HFF-Myc (cell line): ENCODE data around the gene MYCBPAP.

Experiments
- DNase-seq: peaks from one replicate; pipeline ENCODE4 v3.0.0-alpha.2; 2011; ENCODE audit warnings: low read depth; ENCODE audit errors: extremely low read depth
- H3K4me3 ChIP-seq: replicated peaks from 2 replicates; pipeline ENCODE4 v1.5.1; 2011; ENCODE audit warnings: low read depth, mild to moderate bottlenecking, control low read depth, low read length
- TF ChIP-seq, protein P1 (sequence below): IDR thresholded peaks from 2 replicates; pipeline ENCODE4 v1.5.1; 2012; ENCODE audit warnings: mild to moderate bottlenecking, low read depth, low read length, control low read depth; ENCODE audit errors: missing control alignments

Gene MYCBPAP

GRCh38 chr17:50534979-50535326 lies 26.7 kb downstream of the MYCBPAP start:
- no peak overlapping the region for H3K4me3 ChIP-seq
- TF ChIP-seq, protein P1, sequence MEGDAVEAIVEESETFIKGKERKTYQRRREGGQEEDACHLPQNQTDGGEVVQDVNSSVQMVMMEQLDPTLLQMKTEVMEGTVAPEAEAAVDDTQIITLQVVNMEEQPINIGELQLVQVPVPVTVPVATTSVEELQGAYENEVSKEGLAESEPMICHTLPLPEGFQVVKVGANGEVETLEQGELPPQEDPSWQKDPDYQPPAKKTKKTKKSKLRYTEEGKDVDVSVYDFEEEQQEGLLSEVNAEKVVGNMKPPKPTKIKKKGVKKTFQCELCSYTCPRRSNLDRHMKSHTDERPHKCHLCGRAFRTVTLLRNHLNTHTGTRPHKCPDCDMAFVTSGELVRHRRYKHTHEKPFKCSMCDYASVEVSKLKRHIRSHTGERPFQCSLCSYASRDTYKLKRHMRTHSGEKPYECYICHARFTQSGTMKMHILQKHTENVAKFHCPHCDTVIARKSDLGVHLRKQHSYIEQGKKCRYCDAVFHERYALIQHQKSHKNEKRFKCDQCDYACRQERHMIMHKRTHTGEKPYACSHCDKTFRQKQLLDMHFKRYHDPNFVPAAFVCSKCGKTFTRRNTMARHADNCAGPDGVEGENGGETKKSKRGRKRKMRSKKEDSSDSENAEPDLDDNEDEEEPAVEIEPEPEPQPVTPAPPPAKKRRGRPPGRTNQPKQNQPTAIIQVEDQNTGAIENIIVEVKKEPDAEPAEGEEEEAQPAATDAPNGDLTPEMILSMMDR = no peak
- no peak for DNase-seq

GRCh38 chr17:50535407-50535806 lies 27.2 kb downstream of the MYCBPAP start:
- DNase-seq = no peak
- H3K4me3 ChIP-seq = no peak overlapping the region
- TF ChIP-seq, protein P1 = no peak

DNA sequence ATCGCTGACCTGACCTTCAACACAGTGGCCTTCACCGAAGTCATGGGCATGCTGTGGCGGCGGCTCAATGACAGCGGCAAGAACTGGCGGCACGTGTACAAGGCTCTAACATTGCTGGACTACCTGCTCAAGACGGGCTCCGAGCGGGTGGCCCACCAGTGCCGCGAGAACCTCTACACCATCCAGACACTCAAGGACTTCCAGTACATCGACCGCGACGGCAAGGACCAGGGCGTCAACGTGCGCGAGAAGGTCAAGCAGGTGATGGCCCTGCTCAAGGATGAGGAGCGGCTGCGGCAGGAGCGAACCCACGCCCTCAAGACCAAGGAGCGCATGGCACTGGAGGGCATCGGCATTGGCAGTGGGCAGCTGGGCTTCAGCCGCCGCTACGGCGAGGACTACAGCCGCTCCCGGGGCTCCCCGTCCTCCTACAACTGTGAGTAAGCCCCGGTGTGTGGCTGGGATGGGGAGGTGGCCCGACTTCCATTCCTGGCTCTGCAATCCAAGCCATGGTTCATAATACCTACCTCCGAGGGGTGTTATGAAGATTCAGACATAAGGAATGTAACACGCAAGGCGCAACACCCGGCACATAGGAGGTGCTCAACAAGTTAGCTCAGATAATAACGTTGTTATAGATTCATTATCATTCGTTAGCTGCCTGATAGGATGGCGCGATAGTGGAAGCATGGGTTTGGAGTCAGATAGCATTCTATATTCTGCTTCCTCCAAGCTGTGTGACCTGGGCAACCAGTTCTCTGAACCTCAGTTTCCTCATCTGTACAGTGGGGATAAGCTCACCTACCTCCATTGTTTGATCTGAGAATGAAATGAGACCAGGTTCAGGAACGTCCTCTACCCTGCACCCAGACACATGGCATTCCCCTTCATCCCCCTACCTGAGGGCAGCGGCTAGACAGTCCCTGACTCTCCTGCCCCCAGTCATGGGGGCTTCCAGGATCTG lies 28.7 kb downstream of the MYCBPAP start:
- TF ChIP-seq, protein P1 = no peak
- no peak overlapping the region for H3K4me3 ChIP-seq
- no peak for DNase-seq

DNA sequence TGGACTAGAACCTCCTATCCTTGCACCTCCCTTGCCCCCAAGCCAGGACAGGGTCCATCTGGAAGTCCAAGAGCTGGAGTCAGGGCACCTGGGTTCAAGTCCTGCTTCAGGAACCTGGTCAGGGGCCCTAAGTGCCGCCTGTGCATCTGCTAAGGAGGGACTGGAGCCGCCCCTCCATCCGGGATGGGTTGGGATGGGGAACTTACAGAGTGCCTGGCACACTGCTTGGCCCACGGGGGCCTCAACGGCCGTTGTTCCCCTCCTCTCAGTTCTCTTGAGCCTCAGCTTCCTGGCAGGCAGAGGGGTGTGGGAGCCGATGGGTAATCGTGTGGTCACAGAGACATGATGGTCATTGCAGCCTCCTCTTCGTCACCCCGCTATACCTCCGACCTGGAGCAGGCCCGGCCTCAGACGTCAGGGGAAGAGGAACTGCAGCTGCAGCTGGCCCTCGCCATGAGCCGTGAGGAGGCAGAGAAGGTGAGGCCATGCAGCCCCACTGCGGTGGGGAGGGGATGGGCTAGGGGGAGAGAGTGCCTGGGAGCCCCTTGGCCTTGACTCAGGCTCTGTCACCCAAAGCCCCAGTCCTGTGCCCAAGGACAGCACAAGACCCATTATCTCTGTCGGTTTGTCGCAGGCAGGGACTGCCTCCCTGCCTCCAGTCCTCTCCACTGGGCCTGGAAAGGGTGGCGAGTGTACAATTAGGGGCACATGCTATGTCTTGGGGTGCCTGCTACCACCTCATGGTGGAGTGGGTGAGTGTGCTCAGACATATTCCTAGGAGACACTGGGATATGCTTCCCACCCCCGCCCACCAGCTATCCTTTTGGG lies 29.7 kb downstream of the MYCBPAP start:
- TF ChIP-seq, protein P1 = no peak
- H3K4me3 ChIP-seq = no peak overlapping the region
- DNase-seq = no peak

GRCh38 chr17:50538549-50539410 lies 30.5 kb downstream of the MYCBPAP start:
- no peak overlapping the region for H3K4me3 ChIP-seq
- TF ChIP-seq, protein P1 = no peak

More at GRCh38 chr17:50538549-50539410, 30.5 kb downstream of the MYCBPAP start:
- DNase-seq = no peak
